HG03159 (cell line): ENCODE data around the gene NCOA7.
A peak's percentile ranks its signal among the peaks of the same experiment; 100 is the strongest.

ENCODE experiments used
- ATAC-seq: cut with Tn5 transposase; IDR thresholded peaks from one replicate; pipeline ENCODE4 v1.9.1; 2021; ENCODE audit warnings: mild to moderate bottlenecking, moderate library complexity; ENCODE audit not compliant: unreplicated experiment

Gene NCOA7

DNA sequence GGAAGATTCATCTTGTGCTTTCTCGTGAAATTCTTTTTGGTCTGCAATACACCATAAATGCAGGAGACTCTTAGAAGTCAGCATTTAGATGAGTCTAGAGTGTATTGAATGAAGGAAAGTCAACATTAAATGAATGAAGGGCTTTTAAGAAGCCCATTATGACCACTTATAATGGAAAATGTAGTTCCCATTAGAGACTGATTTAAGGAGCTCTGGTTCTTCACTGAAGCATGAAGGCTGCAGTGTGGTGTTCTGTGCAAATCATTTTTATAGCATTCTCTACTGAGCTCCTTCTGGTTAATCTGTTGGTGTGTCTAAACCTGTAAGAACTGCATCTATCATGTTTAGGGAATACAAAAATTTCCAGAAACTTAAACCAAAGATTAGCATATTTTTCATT, 19.7 kb downstream of the NCOA7 start:
- ATAC-seq: no peak

DNA sequence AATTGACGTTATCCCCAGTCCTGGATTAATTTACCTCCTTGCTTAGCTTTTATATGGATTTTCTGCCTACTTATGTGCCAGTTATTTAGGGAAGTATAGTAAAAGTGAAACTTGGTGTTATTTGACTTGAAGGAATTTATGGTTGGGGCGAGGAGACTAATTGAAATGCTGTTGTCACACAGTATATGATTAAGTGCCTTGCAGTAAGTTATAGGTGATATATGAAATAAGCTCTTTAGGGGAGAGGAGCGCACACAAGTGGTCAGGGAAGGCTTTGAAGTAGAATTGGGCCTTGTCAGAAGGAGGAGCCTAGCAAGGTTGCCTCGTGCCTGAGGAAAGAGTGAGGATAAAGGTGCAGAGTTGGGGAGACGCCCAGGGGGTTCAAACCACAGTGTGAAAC, 20.5 kb downstream of the NCOA7 start:
- ATAC-seq: no peak

DNA sequence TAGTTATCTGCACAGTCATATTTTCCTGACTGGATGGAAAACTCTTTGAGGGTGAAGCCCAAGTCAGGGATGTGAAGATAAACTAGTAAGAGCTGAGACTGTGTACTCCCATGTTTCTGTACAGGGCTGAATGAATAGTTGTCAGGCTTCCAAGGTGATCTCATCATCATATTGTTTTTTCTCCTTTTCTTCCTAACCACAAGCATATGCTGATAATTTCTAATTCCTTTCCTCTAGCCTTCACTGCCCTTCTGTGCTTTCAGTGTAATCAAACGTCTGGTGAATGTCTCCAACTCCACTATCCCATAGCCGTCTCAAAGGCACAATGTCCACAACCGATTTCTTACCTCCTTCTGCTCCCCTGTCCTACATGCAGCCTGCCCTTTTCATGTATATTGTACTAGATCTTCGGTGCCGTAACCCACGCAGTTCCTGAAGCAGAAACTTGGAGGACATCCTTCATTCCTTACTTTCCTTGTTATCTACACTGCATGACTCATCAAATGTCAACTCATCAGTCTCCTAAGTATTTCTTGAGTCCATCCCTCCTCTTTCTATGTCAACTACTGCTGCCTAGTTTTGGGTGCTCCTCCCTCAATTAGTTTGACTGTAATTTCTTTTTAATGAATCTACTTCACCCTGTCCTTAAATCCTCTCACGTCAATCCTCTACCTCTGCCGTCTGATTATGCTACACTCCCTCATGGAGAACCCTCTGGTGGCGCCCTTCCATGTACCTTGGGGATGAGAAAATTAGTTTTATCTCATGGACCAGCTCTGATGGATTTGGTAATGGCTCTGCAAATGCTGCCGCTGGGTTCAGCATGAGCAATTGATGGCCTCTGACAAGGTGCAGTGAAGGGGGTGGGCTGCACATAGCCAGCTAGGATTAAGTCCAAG, 21.9 kb downstream of the NCOA7 start:
- no peak for ATAC-seq

DNA sequence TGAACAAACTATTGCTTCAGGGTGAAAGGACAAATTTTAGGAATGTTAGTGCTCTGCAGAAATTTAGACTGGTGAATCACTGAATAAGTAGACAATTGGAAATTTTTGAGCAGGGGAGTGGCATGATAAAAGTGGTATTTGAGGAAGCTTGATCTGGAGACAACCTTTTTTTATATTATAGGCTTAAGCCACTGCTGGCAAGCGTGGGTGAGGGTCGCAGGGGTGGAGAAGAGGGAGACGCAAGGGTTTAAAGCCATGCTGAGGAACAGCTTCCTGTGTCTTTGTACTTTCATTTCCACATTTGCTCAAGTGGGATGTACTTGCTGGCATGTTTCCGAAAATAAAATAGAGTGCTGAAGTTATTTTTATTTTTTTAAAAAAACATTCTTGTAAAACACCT, 23.7 kb downstream of the NCOA7 start:
- peak; percentile 42 for ATAC-seq

DNA sequence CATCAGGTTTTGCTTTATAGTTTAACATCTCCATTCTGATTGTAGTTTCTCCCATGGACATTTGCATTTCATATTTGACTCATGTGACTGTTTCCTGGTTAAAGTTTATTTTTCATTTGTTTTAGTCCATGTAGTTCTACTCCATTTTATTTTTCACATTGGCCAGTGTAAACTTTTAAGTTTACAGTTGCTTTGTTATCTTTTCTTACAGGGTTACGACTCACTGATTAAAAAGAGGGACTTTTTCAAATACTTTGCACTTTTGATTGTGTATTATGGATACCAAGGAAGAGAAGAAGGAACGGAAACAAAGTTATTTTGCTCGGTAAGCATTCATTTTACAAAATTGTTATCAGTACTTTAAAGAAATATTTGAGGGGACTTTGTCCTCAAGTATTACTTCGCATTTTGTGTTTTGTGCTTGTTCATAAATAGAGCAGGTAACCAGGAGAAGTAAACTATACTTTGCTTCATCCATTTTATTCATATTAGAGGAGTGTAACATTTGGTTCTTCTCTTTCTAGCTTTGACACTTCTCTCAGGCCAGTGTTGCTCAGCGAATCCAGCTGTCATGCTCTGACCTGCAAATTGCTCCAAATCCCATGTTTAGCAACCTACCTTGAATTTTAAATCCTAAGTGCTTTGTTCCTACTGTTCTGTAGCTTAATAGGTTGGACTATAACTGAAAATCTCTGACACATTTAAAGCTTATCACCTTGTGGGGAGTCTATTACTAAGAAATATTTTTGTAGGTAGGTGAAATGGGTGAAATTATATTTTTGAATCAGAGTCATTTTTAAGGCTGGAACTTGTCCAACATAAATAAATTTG, 24.5 kb downstream of the NCOA7 start:
- no peak for ATAC-seq

DNA sequence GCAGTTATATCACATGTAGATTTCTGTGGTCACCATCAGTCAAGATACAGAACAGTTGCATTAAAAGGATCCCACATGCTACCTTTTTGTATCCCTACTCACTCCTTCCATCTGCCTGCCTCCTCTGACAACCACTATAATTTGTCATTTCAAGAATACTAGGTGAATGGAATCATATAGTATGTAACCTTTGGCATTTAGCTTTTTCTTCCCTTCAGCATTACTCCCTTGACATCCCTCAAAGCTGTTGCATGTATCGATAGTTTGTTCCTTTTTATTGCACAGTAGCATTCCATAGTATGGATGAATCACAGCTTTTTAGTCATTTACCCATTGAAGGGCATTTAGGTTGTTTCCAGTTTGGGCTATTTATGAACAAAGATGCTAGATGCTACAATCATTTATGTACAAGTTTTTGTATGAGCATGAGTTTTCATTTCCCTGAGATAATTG, 26.1 kb downstream of the NCOA7 start:
- no peak for ATAC-seq

- peak; percentile 32 for ATAC-seq
Measured at GRCh38 chr6:125818225-125818657, 27.5 kb downstream of the NCOA7 start.

DNA sequence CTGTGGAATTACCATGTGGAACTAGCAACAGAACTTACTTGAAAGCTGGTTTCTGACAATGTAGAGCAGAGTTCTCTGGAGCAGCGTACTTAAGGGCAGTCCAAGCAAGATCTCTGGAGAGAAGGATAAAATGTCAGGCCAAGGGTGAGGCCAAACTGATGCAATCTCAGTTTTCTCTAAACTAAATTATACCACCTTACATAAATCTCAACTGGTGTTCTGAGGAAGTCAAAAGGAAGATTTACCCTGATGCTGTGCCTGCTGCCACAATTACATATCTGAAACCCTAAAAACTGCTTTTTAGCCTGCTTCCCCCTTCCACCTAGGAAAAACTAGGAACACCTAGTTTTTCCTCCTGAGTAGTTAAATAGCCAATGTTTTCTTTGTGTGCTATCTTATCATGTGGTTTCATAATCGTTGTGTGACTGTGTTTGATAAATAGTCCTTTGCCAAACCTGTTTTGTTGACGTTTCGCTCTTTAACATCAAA, 28.1 kb downstream of the NCOA7 start:
- ATAC-seq: no peak

DNA sequence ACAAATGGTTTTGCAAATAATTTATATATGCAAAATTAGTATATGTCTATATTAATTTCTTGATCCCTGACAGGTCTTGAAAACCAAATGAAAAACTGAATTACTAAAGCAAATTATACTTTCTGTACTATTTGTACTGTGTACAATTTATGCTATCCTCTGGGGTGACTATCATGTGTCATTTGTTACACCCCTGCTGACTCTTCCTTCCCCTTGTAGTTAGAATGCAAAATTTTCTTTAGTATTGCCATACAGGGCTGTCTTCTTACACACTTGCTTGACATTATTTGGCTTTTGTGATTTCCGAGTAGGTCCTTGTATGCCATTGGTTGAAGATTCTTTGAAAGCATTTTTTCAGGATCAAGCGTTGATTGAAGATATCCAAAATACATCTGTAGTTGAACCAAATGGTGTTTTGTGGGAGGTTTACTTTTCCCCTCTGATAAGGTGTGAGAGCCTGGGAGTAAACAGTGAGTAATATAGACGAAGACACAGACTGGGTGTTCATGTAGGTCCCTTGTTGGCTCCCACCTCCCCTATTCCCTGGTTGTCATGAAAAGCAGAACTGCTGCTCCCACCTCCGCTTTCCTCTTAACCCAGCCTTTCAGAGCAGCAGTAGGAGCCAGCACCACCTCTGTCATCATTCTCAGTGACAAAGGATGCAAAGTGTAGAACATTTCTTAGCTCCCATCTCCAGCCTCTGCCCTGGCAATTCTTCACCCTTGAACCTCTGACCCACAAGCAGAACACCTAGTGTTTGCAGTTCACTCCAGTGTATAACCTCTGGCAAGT, 29.0 kb downstream of the NCOA7 start:
- ATAC-seq: no peak

- no peak for ATAC-seq
Measured at GRCh38 chr6:125821825-125822281, 31.1 kb downstream of the NCOA7 start.

- no peak for ATAC-seq
Measured at GRCh38 chr6:125823180-125823579, 32.4 kb downstream of the NCOA7 start.

DNA sequence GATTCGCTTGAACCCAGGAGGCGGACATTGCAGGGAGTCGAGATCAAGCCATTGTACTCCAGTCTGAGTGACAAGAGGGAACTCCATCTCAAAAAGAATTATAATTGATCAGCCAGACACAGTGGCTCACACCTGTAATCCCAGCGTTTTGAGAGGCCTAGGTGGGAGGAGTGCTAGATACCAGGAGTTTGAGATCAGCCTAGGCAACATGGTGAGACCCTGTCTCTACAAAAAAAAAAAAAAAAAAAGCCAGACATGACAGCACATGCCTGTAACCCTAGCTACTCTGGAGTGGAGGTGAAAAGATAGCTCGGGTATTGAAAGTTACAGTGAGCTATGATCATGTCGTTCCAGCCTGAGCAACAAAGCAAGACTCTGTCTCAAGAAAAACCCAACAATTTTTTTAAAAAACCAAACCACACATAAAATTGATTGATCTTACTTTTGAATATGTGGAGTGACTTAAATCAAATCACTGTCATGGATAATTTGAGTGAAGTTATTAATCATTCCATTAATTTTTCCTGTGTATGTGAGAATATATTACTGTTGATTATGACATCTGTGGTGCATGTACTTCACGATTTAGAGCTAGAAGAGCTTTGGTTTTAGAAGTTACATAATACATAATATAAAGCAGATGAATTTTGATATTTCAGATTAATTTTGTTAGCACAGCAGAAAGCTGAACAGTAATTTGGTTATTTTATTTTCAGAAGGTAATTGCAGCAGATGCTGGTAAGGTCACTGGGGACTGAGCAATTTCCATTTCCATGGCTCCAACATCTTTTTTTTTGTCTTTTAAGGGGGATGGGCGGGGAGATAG, 34.4 kb downstream of the NCOA7 start:
- ATAC-seq: no peak

DNA sequence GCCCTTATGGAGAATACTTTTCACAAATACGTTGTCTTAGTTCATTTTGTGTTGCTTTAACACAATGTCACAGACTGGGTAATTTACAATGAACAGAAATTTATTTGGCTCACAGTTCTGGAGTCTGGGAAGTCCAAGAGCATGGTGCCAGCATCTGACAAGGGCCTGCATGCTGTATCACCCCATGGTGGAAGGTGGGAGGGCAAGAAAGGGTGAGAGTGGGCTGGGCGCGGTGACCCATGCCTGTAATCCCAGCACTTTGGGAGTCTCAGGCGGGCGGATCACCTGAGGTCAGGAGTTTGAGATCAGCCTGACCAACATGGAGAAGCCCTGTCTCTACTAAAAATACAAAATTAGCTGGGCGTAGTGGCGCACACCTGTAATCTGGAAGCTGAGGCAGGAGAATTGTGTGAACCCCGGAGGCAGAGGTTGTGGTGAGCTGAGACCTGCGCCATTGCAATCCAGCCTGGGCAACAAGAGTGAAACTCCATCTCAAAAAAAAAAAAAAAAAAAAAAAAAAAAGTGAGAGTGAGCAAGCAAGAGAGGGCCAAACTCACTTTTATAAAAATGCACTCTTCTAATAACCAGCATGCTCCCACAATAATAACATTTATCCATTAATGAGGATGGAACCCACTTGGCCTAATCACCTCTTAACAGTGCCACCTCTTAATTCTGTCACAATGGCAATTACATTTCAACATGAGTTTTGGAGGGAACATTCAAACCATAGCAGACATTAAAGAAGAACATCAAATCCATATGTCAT, 36.1 kb downstream of the NCOA7 start:
- no peak for ATAC-seq

DNA sequence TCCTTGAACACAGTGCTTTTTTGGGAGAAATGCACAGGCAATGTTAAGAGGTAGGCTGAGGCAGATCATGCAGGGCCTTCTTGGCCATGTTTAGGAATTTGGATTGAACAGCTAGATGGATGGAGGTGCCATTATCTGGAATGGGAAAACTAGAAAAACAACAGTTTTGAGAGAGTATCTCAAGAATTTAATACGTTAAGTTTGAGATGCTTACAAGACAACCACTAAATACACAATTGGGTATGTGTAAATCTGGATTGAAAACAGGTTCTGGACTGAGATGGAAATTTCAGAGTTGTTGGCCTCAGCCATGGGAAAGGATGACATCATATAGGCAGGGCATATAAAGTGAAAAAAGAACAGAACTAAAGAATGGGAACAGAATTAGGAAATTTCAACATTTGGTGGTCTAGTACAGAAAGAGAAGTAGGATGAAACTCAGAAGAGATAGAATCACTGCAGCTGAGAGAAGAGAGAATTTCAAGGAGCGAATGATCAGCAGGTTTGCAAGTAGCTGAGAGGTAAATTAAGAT, 37.1 kb downstream of the NCOA7 start:
- no peak for ATAC-seq

DNA sequence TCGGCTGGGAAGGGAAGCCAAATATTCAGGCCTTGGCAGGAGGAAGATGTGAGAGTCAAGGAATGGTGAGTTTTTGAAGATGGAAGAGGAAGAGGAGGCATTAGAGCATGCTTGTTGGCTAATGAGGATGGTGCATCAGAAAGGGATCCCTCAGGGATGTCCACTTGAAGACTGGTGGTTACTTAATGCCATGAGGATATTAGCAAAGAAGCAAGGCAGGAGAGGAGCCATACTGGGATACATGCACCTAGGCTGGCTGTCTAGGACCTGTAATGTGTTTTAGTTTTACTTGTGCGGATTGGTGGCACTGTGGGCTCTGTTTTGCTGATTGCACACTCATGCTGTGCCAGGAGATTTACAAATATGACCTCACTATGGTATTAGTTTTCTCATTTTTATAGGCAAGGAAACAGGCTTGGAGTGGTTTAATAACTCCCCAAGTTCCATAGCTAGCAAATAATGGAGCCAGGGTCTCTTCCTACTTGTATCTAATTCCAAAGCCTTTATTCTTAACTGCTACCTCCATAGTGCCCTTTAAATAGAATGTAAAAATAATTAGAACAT, 37.8 kb downstream of the NCOA7 start:
- no peak for ATAC-seq

DNA sequence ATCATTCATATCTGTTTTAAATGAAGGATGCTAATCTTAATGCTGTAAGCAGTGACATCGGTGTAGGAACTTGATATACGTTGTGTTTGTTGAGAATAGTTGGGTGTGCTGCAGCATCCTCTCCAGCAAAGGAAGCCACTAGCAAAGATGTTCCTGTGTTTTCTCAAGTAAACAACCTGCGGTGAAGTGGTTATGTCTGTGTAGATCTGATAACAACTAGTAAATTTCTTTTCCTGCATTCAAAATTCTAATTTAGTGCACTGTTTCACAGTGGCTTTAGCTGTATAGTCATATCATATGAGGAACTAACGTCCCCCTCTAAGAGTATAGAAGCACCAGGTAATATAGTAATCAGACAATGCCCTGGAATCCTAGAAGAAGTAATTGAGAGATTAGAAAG, 38.7 kb downstream of the NCOA7 start:
- no peak for ATAC-seq

DNA sequence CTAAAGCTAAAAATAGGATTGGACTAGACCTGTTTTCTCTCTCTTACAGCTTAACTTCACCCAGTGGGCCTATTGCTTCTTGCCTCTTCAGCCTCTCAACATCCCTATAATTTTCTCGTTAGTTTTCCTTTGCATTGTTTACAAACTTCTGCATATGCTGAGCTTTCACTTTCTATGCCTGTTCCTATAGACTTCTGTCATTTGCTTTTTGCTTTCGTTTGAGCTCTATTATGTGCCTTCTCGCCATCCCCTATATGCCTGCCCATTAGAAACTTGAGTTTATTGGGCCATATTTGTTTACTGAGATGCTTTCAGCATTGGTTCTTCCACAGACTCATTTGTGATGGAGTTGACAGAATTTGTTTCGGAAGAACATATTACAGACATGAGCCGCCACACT, 40.9 kb downstream of the NCOA7 start:
- no peak for ATAC-seq

GRCh38 chr6:125832391-125833117, 41.8 kb downstream of the NCOA7 start:
- ATAC-seq: no peak
